Measurements from ENCODE around the gene DISP2.

GRCh38 chr15:40317580-40317979, 40.4 kb upstream of the DISP2 start:
- no peak for TF ChIP-seq EZH2 (IDR thresholded peaks at IDR 0.05; ENCODE audit: borderline replicate concordance, low read depth, low read length, poor library complexity, severe bottlenecking)
- TF ChIP-seq, protein P1, sequence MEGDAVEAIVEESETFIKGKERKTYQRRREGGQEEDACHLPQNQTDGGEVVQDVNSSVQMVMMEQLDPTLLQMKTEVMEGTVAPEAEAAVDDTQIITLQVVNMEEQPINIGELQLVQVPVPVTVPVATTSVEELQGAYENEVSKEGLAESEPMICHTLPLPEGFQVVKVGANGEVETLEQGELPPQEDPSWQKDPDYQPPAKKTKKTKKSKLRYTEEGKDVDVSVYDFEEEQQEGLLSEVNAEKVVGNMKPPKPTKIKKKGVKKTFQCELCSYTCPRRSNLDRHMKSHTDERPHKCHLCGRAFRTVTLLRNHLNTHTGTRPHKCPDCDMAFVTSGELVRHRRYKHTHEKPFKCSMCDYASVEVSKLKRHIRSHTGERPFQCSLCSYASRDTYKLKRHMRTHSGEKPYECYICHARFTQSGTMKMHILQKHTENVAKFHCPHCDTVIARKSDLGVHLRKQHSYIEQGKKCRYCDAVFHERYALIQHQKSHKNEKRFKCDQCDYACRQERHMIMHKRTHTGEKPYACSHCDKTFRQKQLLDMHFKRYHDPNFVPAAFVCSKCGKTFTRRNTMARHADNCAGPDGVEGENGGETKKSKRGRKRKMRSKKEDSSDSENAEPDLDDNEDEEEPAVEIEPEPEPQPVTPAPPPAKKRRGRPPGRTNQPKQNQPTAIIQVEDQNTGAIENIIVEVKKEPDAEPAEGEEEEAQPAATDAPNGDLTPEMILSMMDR (conservative IDR thresholded peaks at IDR 0.05; ENCODE audit: low read depth, low read length), result no peak

All from A673 (cell line).